SU-DHL-6 (cell line): Measurements from ENCODE around the gene SCYGR1.

Experiments used
- EZH2phosphoT487 ChIP-seq: fragments of 200-600 bp; sonication (generic), shearing (Covaris generic); conservative IDR thresholded peaks from 2 replicates; pipeline ENCODE4 v1.6.1; 2018; ENCODE audit warnings: mild to moderate bottlenecking, antibody characterized with exemption, low read length, moderate library complexity, mixed read lengths
- TF ChIP-seq, protein P1 (sequence below): fragments of 200-600 bp; sonication (generic); IDR thresholded peaks from one replicate; pipeline ENCODE4 v1.5.1; 2017; ENCODE audit warnings: antibody characterized with exemption, mild to moderate bottlenecking, low read length, moderate library complexity; ENCODE audit not compliant: insufficient read depth, poor library complexity, severe bottlenecking

DNA sequence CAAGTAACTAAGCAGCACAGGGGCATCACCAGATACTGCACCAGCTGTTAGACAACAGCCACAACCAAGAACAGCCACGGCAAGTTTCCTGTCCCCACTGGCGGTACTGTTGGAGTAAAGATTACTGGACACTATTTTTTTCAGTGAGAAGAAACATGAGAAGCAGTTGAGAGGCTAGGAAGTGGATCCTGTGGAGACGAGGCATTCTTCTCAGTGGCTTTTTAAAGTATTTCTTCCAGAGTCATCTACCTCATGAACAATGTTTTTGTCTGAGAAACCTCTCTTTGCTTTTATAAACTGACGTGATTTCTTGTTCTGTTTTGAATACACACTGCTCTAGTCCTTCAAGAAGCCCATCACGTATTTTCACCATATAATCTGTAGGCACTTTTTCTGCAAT, 27.4 kb downstream of the SCYGR1 start:
- TF ChIP-seq, protein P1, sequence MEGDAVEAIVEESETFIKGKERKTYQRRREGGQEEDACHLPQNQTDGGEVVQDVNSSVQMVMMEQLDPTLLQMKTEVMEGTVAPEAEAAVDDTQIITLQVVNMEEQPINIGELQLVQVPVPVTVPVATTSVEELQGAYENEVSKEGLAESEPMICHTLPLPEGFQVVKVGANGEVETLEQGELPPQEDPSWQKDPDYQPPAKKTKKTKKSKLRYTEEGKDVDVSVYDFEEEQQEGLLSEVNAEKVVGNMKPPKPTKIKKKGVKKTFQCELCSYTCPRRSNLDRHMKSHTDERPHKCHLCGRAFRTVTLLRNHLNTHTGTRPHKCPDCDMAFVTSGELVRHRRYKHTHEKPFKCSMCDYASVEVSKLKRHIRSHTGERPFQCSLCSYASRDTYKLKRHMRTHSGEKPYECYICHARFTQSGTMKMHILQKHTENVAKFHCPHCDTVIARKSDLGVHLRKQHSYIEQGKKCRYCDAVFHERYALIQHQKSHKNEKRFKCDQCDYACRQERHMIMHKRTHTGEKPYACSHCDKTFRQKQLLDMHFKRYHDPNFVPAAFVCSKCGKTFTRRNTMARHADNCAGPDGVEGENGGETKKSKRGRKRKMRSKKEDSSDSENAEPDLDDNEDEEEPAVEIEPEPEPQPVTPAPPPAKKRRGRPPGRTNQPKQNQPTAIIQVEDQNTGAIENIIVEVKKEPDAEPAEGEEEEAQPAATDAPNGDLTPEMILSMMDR, result no peak
- no peak for TF ChIP-seq EZH2phosphoT487
